HG02973 (cell line): ENCODE data around the gene GRIN2A.

Experiments
- ATAC-seq: cut with Tn5 transposase; IDR thresholded peaks from one replicate; pipeline ENCODE4 v1.9.1; 2021; ENCODE audit warnings: moderate library complexity; ENCODE audit not compliant: unreplicated experiment

Gene GRIN2A

DNA sequence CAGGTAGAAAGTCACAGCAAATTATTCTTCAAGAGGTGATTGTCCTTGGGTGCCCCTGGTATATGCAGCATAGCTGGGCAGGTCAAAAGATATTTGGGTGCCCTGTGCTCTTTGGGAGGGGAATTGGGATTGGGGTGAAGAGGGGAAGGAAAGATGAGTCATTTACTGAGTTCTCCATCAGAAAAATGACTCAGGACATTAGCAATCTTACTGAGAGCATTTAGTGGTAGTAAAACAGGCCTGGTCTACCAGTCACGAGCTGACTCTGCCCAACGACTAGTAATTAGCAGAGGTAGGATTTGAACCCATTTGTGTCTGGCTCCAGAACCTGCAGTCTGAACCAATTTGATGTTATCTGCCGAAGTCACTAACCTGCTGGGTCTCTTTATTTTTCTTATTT is 6.0 kb upstream of the GRIN2A start:
- no peak for ATAC-seq

- ATAC-seq = peak; percentile 63
Observed at GRCh38 chr16:10181196-10182162, 749 bp downstream of the GRIN2A start.

DNA sequence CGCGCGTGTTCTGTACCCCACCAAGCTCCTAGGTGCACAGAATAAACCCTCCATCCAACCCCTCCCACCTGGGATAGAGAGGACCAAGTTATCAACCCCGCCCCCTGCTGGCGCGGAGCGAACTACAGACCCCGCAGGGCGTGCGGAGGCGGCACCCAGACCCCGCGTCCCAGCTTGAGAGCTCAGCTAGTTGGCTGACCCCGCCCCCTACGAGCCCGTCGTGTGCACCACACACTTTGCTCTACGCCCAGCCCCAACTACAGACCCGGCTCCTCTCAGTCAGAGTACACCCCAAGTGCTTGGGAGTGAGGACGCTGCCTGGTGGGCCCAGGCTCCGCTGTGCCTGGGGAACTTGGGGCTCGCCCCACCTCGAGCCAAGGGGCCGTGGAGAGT is 1.5 kb downstream of the GRIN2A start:
- ATAC-seq = no peak

DNA sequence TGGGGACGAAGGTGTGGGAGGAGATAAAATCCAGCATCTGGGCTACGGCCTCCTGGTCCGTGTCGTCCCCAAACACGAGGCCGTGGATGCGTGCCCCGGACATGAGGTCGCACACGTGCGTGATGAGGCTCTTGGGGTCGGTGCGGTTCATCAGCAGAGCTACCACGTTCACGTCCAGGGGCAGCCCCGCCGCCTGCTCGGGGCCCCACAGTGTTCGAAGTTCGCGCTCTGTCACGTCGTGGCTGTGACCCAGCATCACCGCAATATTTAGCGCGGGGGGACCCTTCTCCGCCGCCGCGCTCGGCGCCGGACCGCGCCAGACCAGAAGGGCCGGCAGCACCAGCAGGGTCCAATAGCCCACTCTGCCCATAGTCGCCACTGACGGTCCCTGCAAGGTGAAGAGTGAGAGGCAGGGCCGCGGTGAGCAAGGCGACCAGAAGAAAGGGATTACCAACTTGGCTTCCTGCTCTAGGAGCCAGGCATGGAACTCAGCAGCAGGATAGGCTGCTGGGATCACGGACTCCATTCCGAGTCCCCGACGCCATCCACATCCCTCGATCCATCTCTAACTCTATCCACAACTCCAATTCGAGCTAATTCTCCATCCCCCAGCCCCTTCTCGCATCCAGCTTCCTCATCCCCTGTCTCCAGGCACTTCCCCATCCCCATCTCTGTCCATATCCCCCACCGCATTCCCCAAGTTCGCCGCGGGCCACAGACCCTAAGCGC is 2.0 kb downstream of the GRIN2A start:
- ATAC-seq = no peak

- ATAC-seq = no peak
Observed at GRCh38 chr16:10178526-10178925, 3.7 kb downstream of the GRIN2A start.

GRCh38 chr16:10178080-10178479 is 4.1 kb downstream of the GRIN2A start:
- ATAC-seq = no peak

GRCh38 chr16:10172848-10173655 is 9.2 kb downstream of the GRIN2A start:
- ATAC-seq = no peak

DNA sequence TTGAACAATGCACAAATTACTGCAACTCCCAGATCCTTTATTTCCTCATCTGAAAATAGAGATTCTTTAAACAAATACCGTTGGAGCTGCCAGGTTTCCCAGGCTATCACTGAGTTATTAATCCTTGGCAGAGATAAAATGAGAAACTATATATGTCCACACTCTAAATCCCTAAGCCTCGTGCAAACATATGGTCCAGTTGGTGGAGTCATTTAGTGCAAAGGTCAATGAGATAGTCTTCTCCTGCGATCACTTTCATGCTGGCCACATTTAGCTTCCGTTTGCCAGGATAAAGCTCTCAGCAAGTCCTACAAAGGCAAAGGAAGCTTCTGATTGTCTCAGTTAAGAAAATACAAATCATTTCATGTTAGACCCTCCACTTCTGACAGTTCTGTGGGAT is 11.0 kb downstream of the GRIN2A start:
- no peak for ATAC-seq

DNA sequence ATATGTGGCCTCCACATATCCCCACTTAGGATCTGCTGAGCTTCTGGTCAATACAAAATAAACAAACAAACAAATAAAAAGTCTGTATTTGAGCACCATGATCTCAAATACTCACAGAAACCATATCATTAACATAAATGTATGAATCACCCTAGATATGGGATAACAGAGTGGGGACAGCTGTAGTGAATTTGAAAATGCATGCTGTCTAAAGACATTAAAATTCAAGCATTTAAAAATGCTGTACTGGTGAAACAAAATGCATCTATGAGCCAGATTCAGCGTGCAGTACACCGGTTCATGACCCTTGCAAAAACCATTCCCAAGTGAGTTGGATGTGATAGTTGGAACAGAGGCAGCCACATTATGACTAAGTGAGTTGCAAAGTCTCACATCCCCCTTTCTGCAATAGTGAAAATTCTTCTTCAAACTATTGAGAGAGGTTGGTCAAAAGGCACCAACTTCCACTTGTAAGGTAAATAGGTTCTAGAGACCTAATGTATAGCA is 12.3 kb downstream of the GRIN2A start:
- no peak for ATAC-seq

DNA sequence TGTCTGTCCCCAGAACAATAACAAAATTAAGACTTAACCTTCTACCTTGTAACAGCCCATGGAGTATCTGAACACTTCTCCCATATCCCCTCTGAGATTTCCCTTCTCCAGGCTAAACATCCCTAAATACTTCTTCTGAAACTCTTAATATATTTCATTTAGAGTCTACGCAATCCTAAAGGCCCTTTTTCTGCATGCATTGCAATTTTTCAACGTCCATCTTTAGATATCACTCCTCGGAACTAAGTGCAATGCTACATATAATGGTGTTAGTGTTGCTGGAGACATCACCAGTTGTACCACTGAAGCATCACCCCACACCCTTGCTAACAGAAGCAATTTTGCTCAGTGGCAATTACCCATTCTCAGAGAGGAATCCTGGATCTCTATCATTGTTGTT is 13.2 kb downstream of the GRIN2A start:
- no peak for ATAC-seq

DNA sequence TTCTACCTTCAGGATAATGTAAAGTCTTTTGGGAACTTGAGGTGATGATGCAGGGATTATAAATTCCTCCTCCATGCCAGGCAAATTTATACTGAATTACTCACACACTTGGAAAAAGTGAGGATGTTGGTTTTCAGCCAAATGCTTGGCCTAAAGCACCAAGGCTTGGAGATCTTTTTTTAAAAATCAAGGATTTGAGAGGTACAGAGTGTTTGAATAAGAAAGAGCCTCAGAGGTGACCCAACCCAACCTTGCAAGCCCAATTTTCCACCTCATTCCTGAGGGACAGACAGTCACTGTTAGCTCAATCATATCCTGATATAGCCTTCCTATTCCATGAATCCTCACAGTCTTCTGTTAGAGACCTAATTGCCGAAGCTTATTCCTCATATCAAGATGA is 14.0 kb downstream of the GRIN2A start:
- ATAC-seq = no peak

- ATAC-seq = no peak
Observed at GRCh38 chr16:10165643-10166042, 16.6 kb downstream of the GRIN2A start.

- ATAC-seq = no peak
Observed at GRCh38 chr16:10162981-10163380, 19.2 kb downstream of the GRIN2A start.

DNA sequence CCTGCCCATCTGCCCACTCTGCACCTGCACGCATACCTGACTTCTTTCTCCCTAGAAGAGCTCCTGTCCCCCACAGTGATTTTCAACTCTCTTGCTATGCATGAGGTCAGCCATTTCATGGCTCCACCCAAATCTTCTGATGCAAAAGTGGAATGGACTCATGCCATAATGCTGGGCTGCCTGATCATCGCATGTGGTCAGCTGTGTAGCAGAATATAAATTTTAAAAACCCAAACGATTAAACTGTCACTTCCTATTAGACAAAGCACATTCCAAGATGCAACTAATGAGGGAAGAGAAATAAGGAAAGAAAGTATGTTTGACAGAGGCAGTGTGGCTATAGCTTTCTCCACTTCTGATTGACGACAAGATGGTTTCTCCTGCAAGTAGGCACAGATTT is 26.1 kb downstream of the GRIN2A start:
- no peak for ATAC-seq

GRCh38 chr16:10154389-10154788 is 27.8 kb downstream of the GRIN2A start:
- ATAC-seq = no peak

DNA sequence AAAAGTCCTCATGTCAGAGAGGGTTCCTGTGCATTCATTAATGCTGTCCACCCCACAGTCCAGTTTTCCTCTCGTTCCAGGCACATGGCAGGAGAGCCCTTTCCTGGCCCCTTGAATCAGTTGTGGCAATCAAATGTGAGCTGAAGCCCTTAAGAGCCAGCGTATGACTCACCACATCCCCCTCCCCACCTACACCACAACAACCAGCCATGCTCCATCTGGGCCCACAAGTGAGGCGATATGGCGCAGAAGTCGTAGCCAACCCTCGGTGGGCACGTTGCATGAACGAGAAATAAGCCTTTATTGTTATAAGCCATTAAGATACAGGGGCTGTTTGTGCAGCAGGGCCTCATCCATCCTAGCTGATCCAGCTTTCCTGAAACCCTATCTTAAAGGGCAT is 28.2 kb downstream of the GRIN2A start:
- no peak for ATAC-seq

GRCh38 chr16:10151718-10152117 is 30.5 kb downstream of the GRIN2A start:
- ATAC-seq = no peak

- ATAC-seq = no peak
Observed at GRCh38 chr16:10150906-10151305, 31.3 kb downstream of the GRIN2A start.

DNA sequence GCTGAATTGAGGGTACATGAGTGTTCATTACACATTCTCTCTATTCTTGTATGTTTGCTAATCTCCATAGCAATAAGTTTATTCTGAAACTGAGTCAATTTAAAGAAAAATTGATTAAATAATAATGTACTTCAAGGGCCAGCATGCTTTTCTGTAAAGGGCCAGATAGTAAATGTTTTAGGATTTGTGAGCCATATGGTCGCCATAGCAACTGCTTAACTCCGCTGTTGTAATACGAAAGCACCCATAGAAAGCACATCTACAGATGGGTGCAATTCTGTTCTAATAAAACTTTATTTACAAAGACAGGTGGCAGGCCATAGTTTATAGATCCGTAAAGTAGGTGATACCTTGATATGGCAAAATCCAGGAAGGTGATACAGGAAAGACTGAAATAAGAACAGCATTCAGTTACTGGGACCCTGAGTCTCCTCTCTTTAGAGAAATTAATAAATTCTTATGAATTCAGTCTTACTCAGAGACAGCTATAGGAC is 36.6 kb downstream of the GRIN2A start:
- ATAC-seq = no peak

DNA sequence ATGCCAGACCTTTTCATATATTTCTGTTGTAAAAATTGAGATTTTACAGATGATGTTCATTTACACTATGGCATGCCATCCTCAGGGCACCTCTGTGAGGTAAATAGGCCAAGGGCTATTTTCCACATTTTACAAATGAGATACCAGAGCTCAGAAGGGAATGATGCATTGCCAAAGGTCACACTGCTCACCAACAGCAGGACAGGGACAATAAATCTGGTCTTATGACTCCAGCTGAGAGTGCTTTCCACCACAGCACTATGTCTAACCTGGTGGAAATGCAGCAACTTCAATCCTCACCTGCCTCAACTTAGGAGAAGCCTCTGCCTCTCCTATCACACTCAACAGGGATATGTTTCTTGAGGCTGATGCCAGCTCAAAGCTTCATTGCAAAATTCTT is 40.6 kb downstream of the GRIN2A start:
- ATAC-seq = no peak

- ATAC-seq = no peak
Observed at GRCh38 chr16:10138881-10139280, 43.3 kb downstream of the GRIN2A start.
